MM.1S (cell line): ENCODE results near the gene KIF3C.

Experiments
- DNase-seq: peaks from one replicate; pipeline ENCODE4 v3.0.0-alpha.2; 2015
- H2AFZ ChIP-seq: fragments of 300-600 bp; sonication (generic); 2 replicates; pipeline ENCODE4 v1.6.0; 2016; ENCODE audit warnings: antibody characterized with exemption, low read length
- H3F3A ChIP-seq: fragments of 300-600 bp; sonication (generic); 2 replicates; pipeline ENCODE4 v1.6.1; 2016; ENCODE audit warnings: mild to moderate bottlenecking, antibody characterized with exemption, low read length, moderate library complexity, mixed read lengths; ENCODE audit not compliant: insufficient read depth
- H3K27ac ChIP-seq: fragments of 300-600 bp; sonication (generic); 2 replicates; pipeline ENCODE4 v1.5.1; 2016; ENCODE audit warnings: mild to moderate bottlenecking, low read length
- H3K27me3 ChIP-seq: fragments of 300-600 bp; sonication (generic); replicated peaks from 2 replicates; pipeline ENCODE4 v1.6.0; 2016; ENCODE audit warnings: low read length; ENCODE audit not compliant: insufficient read depth
- H3K36me3 ChIP-seq: fragments of 300-600 bp; sonication (generic); replicated peaks from 2 replicates; pipeline ENCODE4 v1.6.1; 2016; ENCODE audit warnings: mild to moderate bottlenecking, low read length, mixed read lengths; ENCODE audit not compliant: insufficient read depth
- H3K4me1 ChIP-seq: fragments of 300-600 bp; sonication (generic); 2 replicates; pipeline ENCODE4 v1.6.1; 2016; ENCODE audit warnings: low read length, mixed read lengths
- H3K4me2 ChIP-seq: fragments of 300-600 bp; sonication (generic); 2 replicates; pipeline ENCODE4 v1.6.0; 2016; ENCODE audit warnings: low read depth, low read length
- H3K4me3 ChIP-seq: fragments of 300-600 bp; sonication (generic); 2 replicates; pipeline ENCODE4 v1.5.1; 2016; ENCODE audit warnings: low read length, mixed read lengths
- H3K79me2 ChIP-seq: fragments of 300-600 bp; sonication (generic); 2 replicates; pipeline ENCODE4 v1.6.1; 2016; ENCODE audit warnings: mixed run types, low read length, mixed read lengths
- H3K9ac ChIP-seq: fragments of 300-600 bp; sonication (generic); 2 replicates; pipeline ENCODE4 v1.6.1; 2016; ENCODE audit warnings: low read length, mixed read lengths
- H3K9me2 ChIP-seq: fragments of 300-600 bp; sonication (generic); replicated peaks from 2 replicates; pipeline ENCODE4 v1.6.1; 2016; ENCODE audit warnings: mild to moderate bottlenecking, low read length, mixed read lengths; ENCODE audit not compliant: insufficient read depth
- H3K9me3 ChIP-seq: fragments of 300-600 bp; sonication (generic); replicated peaks from 2 replicates; pipeline ENCODE4 v1.6.1; 2016; ENCODE audit warnings: mild to moderate bottlenecking, low read length, mixed read lengths; ENCODE audit not compliant: insufficient read depth
- H4K20me1 ChIP-seq: fragments of 300-600 bp; sonication (generic); 2 replicates; pipeline ENCODE4 v1.6.1; 2016; ENCODE audit warnings: mild to moderate bottlenecking, low read length, moderate library complexity, mixed read lengths; ENCODE audit not compliant: insufficient read depth
- EZH2 ChIP-seq: fragments of 300-600 bp; sonication (generic); optimal IDR thresholded peaks from 2 replicates; pipeline ENCODE3; 2017; ENCODE audit warnings: low read depth, mild to moderate bottlenecking, antibody characterized with exemption, low read length, mixed read lengths
- EZH2phosphoT487 ChIP-seq: fragments of 300-600 bp; sonication (generic); IDR thresholded peaks from 2 replicates; pipeline ENCODE4 v1.6.1; 2018; ENCODE audit warnings: antibody characterized with exemption, low read length
- TF ChIP-seq, protein P1 (sequence below): fragments of 300-600 bp; sonication (generic); IDR thresholded peaks from 2 replicates; pipeline ENCODE4 v1.5.1; 2016; ENCODE audit warnings: antibody characterized with exemption, low read length, mixed read lengths

The KIF3C gene

DNA sequence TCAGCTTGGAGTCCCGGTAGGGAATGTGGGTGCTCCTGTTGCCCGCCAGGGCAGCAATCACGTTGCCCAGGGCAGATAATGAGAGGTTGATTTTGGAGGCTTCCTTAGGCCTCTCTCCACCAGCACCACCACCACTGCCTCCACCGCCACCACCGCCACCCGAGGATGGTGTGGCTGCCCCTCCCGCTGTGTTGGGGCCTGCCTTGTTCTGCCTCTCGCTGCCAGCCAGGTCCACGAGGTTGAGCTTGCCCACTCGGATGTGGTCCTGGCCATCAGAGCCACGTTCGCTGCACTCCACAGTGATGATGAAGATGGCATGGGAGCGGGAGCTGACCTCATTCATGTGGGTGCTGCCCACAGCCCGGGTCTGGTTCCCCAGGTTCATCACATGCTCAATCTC, 1.3 kb downstream of the KIF3C start:
- H3K4me1 ChIP-seq, result no peaks in the 10 kb centered on the region
- H2AFZ ChIP-seq, result no peak overlapping the region
- H3K79me2 ChIP-seq, result no peaks in the 10 kb centered on the region
- H3K4me2 ChIP-seq, result no peak overlapping the region
- no peak for DNase-seq
- H3K36me3 ChIP-seq, result no peaks in the 10 kb centered on the region
- H3K9me3 ChIP-seq, result no peaks in the 10 kb centered on the region
- no peaks in the 10 kb centered on the region; the same call in 1 of the 2 replicates for H3K27me3 ChIP-seq
- TF ChIP-seq EZH2phosphoT487, result no peak
- TF ChIP-seq, protein P1, sequence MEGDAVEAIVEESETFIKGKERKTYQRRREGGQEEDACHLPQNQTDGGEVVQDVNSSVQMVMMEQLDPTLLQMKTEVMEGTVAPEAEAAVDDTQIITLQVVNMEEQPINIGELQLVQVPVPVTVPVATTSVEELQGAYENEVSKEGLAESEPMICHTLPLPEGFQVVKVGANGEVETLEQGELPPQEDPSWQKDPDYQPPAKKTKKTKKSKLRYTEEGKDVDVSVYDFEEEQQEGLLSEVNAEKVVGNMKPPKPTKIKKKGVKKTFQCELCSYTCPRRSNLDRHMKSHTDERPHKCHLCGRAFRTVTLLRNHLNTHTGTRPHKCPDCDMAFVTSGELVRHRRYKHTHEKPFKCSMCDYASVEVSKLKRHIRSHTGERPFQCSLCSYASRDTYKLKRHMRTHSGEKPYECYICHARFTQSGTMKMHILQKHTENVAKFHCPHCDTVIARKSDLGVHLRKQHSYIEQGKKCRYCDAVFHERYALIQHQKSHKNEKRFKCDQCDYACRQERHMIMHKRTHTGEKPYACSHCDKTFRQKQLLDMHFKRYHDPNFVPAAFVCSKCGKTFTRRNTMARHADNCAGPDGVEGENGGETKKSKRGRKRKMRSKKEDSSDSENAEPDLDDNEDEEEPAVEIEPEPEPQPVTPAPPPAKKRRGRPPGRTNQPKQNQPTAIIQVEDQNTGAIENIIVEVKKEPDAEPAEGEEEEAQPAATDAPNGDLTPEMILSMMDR, result no peak
- H3K4me3 ChIP-seq, result no peak overlapping the region
- H3K9ac ChIP-seq, result no peak overlapping the region
- H3K27ac ChIP-seq, result no peak overlapping the region
- no peaks in the 10 kb centered on the region for H3K9me2 ChIP-seq
- no peaks in the 10 kb centered on the region for H4K20me1 ChIP-seq
- H3F3A ChIP-seq, result no peaks in the 10 kb centered on the region

DNA sequence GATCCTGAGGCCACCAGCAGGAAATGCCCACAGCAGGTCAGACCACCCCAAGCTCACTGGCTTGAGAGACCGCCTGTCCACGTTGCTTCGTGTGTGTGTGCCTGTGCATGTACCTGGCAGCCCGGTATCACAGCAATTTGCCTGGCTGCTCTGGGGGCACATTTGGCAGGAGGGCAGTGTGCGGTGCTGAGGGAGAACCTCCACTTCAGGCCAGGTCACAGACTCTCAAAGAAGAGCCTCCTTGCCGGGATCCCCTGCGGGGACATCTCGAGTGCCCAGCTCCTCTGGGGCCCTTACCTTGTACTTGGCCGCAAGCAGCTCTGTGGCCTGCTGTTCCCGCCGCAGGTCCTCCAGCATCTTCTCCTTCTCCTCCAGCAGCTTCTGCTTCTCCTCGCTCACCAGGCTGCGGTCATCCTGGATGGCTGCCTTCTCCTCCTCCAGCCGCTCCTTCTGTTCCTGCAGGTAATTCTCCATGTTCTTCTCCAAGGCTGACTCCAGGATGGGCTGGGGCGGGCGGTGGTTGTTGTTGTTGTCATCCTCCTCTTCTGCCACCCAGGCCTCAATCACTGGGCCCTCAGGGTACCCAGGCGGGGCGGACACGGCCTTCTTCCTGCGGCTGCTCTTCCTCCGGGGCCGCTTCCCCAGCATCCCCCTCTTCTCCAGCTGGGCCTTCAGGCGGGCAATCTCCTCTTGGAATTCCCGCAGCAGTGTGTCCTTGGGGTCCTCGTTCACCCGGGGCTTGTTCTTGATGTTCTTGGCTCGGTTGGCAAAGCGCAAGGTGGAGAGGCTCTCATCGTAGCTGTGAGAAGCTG, 2.0 kb downstream of the KIF3C start:
- Histone ChIP-seq H2AFZ (no peak overlapping the region), H3K9me2 (no peaks in the 10 kb centered on the region), H3K9me3 (no peaks in the 10 kb centered on the region), H3K4me2 (no peak overlapping the region), H3K9ac (no peak overlapping the region), H3K4me3 (no peak overlapping the region), H3F3A (no peaks in the 10 kb centered on the region), H3K4me1 (no peaks in the 10 kb centered on the region), H3K79me2 (no peaks in the 10 kb centered on the region), H3K36me3 (no peaks in the 10 kb centered on the region), H3K27ac (no peak overlapping the region), H3K27me3 (no peaks in the 10 kb centered on the region; the same call in 1 of the 2 replicates), H4K20me1 (no peaks in the 10 kb centered on the region)
- TF ChIP-seq EZH2phosphoT487 (no peak), EZH2 (no peak)
- TF ChIP-seq, protein P1, result no peak
- DNase-seq, result no peak

DNA sequence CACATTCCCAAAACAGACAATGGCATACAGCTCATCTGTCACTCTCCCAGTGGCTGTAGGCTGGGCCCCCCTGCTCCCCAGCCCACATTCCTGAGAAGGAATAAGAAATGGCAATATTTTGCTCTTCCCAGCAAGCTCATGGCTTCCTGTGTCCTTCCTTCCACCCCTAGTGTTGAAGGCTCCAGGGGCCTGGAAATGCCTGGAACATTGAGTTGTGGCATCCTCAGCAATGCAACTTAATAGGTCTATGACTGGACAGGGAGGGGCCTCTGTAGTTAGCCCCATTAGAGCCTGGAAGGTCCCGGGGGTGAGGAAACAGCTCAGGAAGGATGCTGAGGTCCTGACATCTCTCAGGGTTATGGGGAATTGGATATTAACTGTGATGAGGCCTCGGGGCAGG, 3.3 kb downstream of the KIF3C start:
- no peak overlapping the region for H3K4me3 ChIP-seq
- H3K4me1 ChIP-seq, result no peaks in the 10 kb centered on the region
- no peaks in the 10 kb centered on the region for H3K36me3 ChIP-seq
- no peaks in the 10 kb centered on the region for H3K9me3 ChIP-seq
- H3K27ac ChIP-seq, result no peak overlapping the region
- H3K4me2 ChIP-seq, result no peak overlapping the region
- H3K27me3 ChIP-seq, result no peaks in the 10 kb centered on the region; the same call in 1 of the 2 replicates
- H4K20me1 ChIP-seq, result no peaks in the 10 kb centered on the region
- no peak for TF ChIP-seq EZH2phosphoT487
- TF ChIP-seq, protein P1, result no peak
- TF ChIP-seq EZH2, result no peak
- H3K79me2 ChIP-seq, result no peaks in the 10 kb centered on the region
- DNase-seq, result no peak
- H3K9ac ChIP-seq, result no peak overlapping the region
- H3K9me2 ChIP-seq, result no peaks in the 10 kb centered on the region
- H2AFZ ChIP-seq, result no peak overlapping the region
- no peaks in the 10 kb centered on the region for H3F3A ChIP-seq
